K562 (cell line): ENCODE measurements around the gene WDR31. TPM values are rescaled to one million over a fixed set of nuclear protein-coding genes. Genes with fewer than 3 reads are reported as not detected.

Experiments
- ARID4B ChIP-seq: sonication (generic); formaldehyde crosslinking; IDR thresholded peaks from 2 replicates; pipeline ENCODE4 v1.8.0; 2022; ENCODE audit warnings: mild to moderate bottlenecking, missing genetic modification reagents
- CBX5 ChIP-seq: IDR thresholded peaks from 2 replicates; pipeline ENCODE4 v1.6.1; 2014; ENCODE audit warnings: low read depth, borderline replicate concordance
- CEBPZ ChIP-seq: fragments of 150-350 bp; IDR thresholded peaks from 2 replicates; pipeline ENCODE4 v1.6.1; 2014; ENCODE audit warnings: low read depth, mild to moderate bottlenecking, low read length, borderline replicate concordance
- COPS2 ChIP-seq: fragments of 450-650 bp; conservative IDR thresholded peaks from 2 replicates; pipeline ENCODE4 v1.6.1; 2016; ENCODE audit warnings: mild to moderate bottlenecking, moderate library complexity
- CREB3L1 ChIP-seq: fragments of 450-650 bp; IDR thresholded peaks from 2 replicates; pipeline ENCODE4 v1.6.1; 2014; ENCODE audit warnings: low read depth, mild to moderate bottlenecking, moderate library complexity, borderline replicate concordance
- CTBP1 ChIP-seq: fragments of 450-650 bp; IDR thresholded peaks from 2 replicates; pipeline ENCODE4 v1.6.1; 2016; ENCODE audit warnings: borderline replicate concordance
- MAX ChIP-seq: sonication (generic); formaldehyde crosslinking; IDR thresholded peaks from 2 replicates; pipeline ENCODE4 v1.9.0; 2022; ENCODE audit warnings: mild to moderate bottlenecking, missing genetic modification reagents
- NFE2L1 ChIP-seq: fragments of 450-650 bp; IDR thresholded peaks from 2 replicates; pipeline ENCODE4 v1.6.1; 2016; ENCODE audit warnings: missing genetic modification characterization, low read depth, mild to moderate bottlenecking, missing compliant biosample characterization, moderate library complexity, borderline replicate concordance
- NFXL1 ChIP-seq: fragments of 450-650 bp; formaldehyde crosslinking; IDR thresholded peaks from 2 replicates; pipeline ENCODE4 v1.4.0; 2021; ENCODE audit warnings: mild to moderate bottlenecking
- NR3C1 ChIP-seq: sonication (generic); formaldehyde crosslinking; IDR thresholded peaks from 2 replicates; pipeline ENCODE4 v1.8.1; 2022; ENCODE audit warnings: missing genetic modification reagents
- ZBTB34 ChIP-seq: fragments of 250-450 bp; sonication (Bioruptor Pico); IDR thresholded peaks from 2 replicates; pipeline ENCODE4 v1.8.0; 2021; ENCODE audit warnings: mild to moderate bottlenecking, moderate library complexity
- ZNF224 ChIP-seq: sonication (generic); formaldehyde crosslinking; IDR thresholded peaks from 2 replicates; pipeline ENCODE4 v1.8.0; 2022; ENCODE audit warnings: mild to moderate bottlenecking, missing genetic modification reagents
- ZNF277 ChIP-seq: fragments of 250-450 bp; sonication (Bioruptor Pico); IDR thresholded peaks from 2 replicates; pipeline ENCODE4 v1.8.0; 2022; ENCODE audit warnings: inconsistent platforms, mild to moderate bottlenecking, moderate library complexity, borderline replicate concordance
- polyA plus RNA-seq, 8 experiments: library from polyadenylated mRNA; depleted of rRNA in 4 of 8; stranded (reverse) in 5 of 8; unstranded in 3 of 8; fragments of >200 nt; fragmentation: Nextera tagmentation in 2 of 8; fragmentation: Illumina TruSeq in 1 of 8; extraction: Ambion mirVana in 2 of 8; extraction: Trizol in 1 of 8; gene quantifications; 2 replicates each; pipeline versions ENCODE4 v1.2.1 to v1.2.3, GENCODE V29; 2011 to 2014; ENCODE audit warnings: inconsistent platforms in 1 of 8, missing spikeins in 1 of 8
- total RNA-seq, 7 experiments: library from RNA; depleted of rRNA in 6 of 7; stranded (reverse); fragments of >200 nt in 6 of 7; fragmentation: Illumina TruSeq in 2 of 7; extraction: Trizol in 2 of 7; gene quantifications; 2 replicates each; pipeline versions ENCODE4 v1.2.1 to v1.2.3, GENCODE V29; 2011 to 2021; ENCODE audit warnings: low replicate concordance in 1 of 7

WDR31 gene
- total and polyA plus RNA-seq, 9 of the 15 experiments (the other 6 are each of a cell fraction or from before 2014, with no cell fraction given), result 0.35 to 1.8 (median 0.95) TPM

GRCh38 chr9:113368982-113369854 is 29.1 kb upstream of the WDR31 start (continued):
- no peak for TF ChIP-seq ZNF277 (CRISPR knock-in tag)
- TF ChIP-seq CREB3L1, result no peak
- no peak for TF ChIP-seq COPS2
- TF ChIP-seq ZBTB34 (CRISPR knock-in tag), result no peak
- TF ChIP-seq ARID4B (CRISPR knock-in tag), result no peak
- TF ChIP-seq CBX5, result no peak
- TF ChIP-seq ZNF224, result no peak
- TF ChIP-seq NFE2L1, result no peak
- no peak for TF ChIP-seq NR3C1 (CRISPR knock-in tag)
- TF ChIP-seq CTBP1, result peak; percentile 49; the same call in 1 of the 2 replicates
- no peak for TF ChIP-seq CEBPZ
- TF ChIP-seq MAX (CRISPR knock-in tag), result no peak
- TF ChIP-seq NFXL1 (CRISPR knock-in tag), result no peak
